Measurements from ENCODE around the gene VCP. TPM values are rescaled to one million over a fixed set of nuclear protein-coding genes. Genes with fewer than 3 reads are reported as not detected.

VCP gene
- total and polyA plus RNA-seq, 2 donors from 2014 or later, result 118 to 167 TPM

GRCh38 chr9:35114113-35114839 is 41.9 kb upstream of the VCP start:
- peaks cover 2 to 47% (median 35%) of the 10 kb centered on the region in 3 donors for H3K4me1 ChIP-seq (ENCODE audit: control insufficient read depth in 2 of 3, insufficient read depth in 2 of 3, low read depth in 1 of 3, low read length in 3 of 3)
- DNase-seq, result peak; percentile 88 to 96 (median 90)
- no peaks in the 10 kb centered on the region for H3K36me3 ChIP-seq (ENCODE audit: control insufficient read depth in 2 of 3, insufficient read depth in 3 of 3, low read length in 3 of 3)
- peak overlapping the region in 2 of 3 donors; percentile 94 to 97 for H3K4me3 ChIP-seq (ENCODE audit: low read length in 3 of 3)
- H3K9ac ChIP-seq (ENCODE audit: low read length in 3 of 3), result peak overlapping the region in 2 of 3 donors; percentile 76 to 82
- peak overlapping the region; percentile 92 to 93 for H3K27ac ChIP-seq (ENCODE audit: low read depth in 2 of 2, low read length in 2 of 2)
- intact Hi-C loops (cut with DNase I), result no loop called here
- FAIRE-seq, result no peak
- H3K27me3 ChIP-seq (ENCODE audit: control insufficient read depth, insufficient read depth, low read length), result no peaks in the 10 kb centered on the region
- no peak for TF ChIP-seq CTCF (IDR thresholded peaks at IDR 0.05; ENCODE audit: borderline replicate concordance, extremely low read depth, insufficient read depth)
- no peaks in the 10 kb centered on the region for H3K9me3 ChIP-seq (ENCODE audit: control insufficient read depth in 2 of 3, insufficient read depth in 1 of 3, low read length in 3 of 3)

- no peak for DNase-seq
- peaks cover 2 to 47% (median 35%) of the 10 kb centered on the region in 3 donors for H3K4me1 ChIP-seq (ENCODE audit: control insufficient read depth in 2 of 3, insufficient read depth in 2 of 3, low read depth in 1 of 3, low read length in 3 of 3)
- no peak for TF ChIP-seq CTCF (IDR thresholded peaks at IDR 0.05; ENCODE audit: borderline replicate concordance, extremely low read depth, insufficient read depth)
- no peak for FAIRE-seq
- H3K9me3 ChIP-seq (ENCODE audit: control insufficient read depth in 2 of 3, insufficient read depth in 1 of 3, low read length in 3 of 3), result no peaks in the 10 kb centered on the region
- intact Hi-C loops (cut with DNase I), result no loop called here
- H3K36me3 ChIP-seq (ENCODE audit: control insufficient read depth in 2 of 3, insufficient read depth in 3 of 3, low read length in 3 of 3), result peaks cover 0 to 9% (median 4%) of the 10 kb centered on the region in 3 donors
- H3K27me3 ChIP-seq (ENCODE audit: control insufficient read depth, insufficient read depth, low read length), result no peaks in the 10 kb centered on the region
- H3K9ac ChIP-seq (ENCODE audit: low read length in 3 of 3), result peak overlapping the region in 1 of 3 donors; percentile 21
- peak overlapping the region; percentile 60 to 68 for H3K27ac ChIP-seq (ENCODE audit: low read depth in 2 of 2, low read length in 2 of 2)
- peak overlapping the region in 1 of 3 donors; percentile 26 for H3K4me3 ChIP-seq (ENCODE audit: low read length in 3 of 3)
Observed at GRCh38 chr9:35112257-35113020, 40.0 kb upstream of the VCP start.

- Histone ChIP-seq H3K36me3 (ENCODE audit: control insufficient read depth in 2 of 3, insufficient read depth in 3 of 3, low read length in 3 of 3) (peaks cover 0 to 11% (median 9%) of the 10 kb centered on the region in 3 donors), H3K27ac (ENCODE audit: low read depth in 2 of 2, low read length in 2 of 2) (peak overlapping the region; percentile 68 to 87), H3K9me3 (ENCODE audit: control insufficient read depth in 2 of 3, insufficient read depth in 1 of 3, low read length in 3 of 3) (no peaks in the 10 kb centered on the region), H3K4me3 (ENCODE audit: low read length in 3 of 3) (peak overlapping the region; percentile 65 to 85 (median 73)), H3K27me3 (ENCODE audit: control insufficient read depth, insufficient read depth, low read length) (no peaks in the 10 kb centered on the region), H3K4me1 (ENCODE audit: control insufficient read depth in 2 of 3, insufficient read depth in 2 of 3, low read depth in 1 of 3, low read length in 3 of 3) (peaks cover 2 to 43% (median 35%) of the 10 kb centered on the region in 3 donors), H3K9ac (ENCODE audit: low read length in 3 of 3) (peak overlapping the region; percentile 58 to 96 (median 64))
- TF ChIP-seq CTCF (IDR thresholded peaks at IDR 0.05; ENCODE audit: borderline replicate concordance, extremely low read depth, insufficient read depth), result no peak
- intact Hi-C loops (cut with DNase I), result no loop called here
- DNase-seq (peak; percentile 98 to 99 (median 99)), FAIRE-seq (peak; percentile 42)
Observed at GRCh38 chr9:35111001-35111933, 38.8 kb upstream of the VCP start.
